Right renal pelvis (tissue), 4 donors: ENCODE measurements around the gene KRTAP19-6. TPM values are rescaled to one million over a fixed set of nuclear protein-coding genes. Genes with fewer than 3 reads are reported as not detected.

Experiments used
- polyA plus RNA-seq, 4 donors: library from polyadenylated mRNA; unstranded; fragments of 120-200 nt; gene quantifications; one replicate each; pipeline ENCODE4 v1.2.1, GENCODE V29; 2013; ENCODE audit not compliant: insufficient read length in 4 of 4

Gene KRTAP19-6
- polyA plus RNA-seq, 4 donors, result not detected

Other genes with a start within 250 kb of the KRTAP19-6 start
- not detected for gene KRTAP26-1, start 221.5 kb downstream of the KRTAP19-6 start, polyA plus RNA-seq
- not detected for gene KRTAP27-1, start 204.2 kb downstream of the KRTAP19-6 start, polyA plus RNA-seq
- not detected for gene KRTAP23-1, start 193.3 kb downstream of the KRTAP19-6 start, polyA plus RNA-seq
- gene KRTAP13-2, start 169.6 kb downstream of the KRTAP19-6 start, polyA plus RNA-seq, result not detected
- gene KRTAP13-1, start 145.8 kb downstream of the KRTAP19-6 start, polyA plus RNA-seq, result not detected
- gene KRTAP13-3, start 115.9 kb downstream of the KRTAP19-6 start, polyA plus RNA-seq, result not detected
- not detected for gene KRTAP13-4, start 111.6 kb downstream of the KRTAP19-6 start, polyA plus RNA-seq
- not detected for gene KRTAP15-1, start 101.6 kb downstream of the KRTAP19-6 start, polyA plus RNA-seq
- not detected for gene KRTAP19-1, start 61.5 kb downstream of the KRTAP19-6 start, polyA plus RNA-seq
- not detected for gene KRTAP19-2, start 54.4 kb downstream of the KRTAP19-6 start, polyA plus RNA-seq
- not detected for gene KRTAP19-3, start 49.9 kb downstream of the KRTAP19-6 start, polyA plus RNA-seq
- gene KRTAP19-4, start 44.7 kb downstream of the KRTAP19-6 start, polyA plus RNA-seq, result not detected
- gene KRTAP19-5, start 39.7 kb downstream of the KRTAP19-6 start, polyA plus RNA-seq, result not detected
- not detected for gene KRTAP19-7, start 19.4 kb upstream of the KRTAP19-6 start, polyA plus RNA-seq
- not detected for gene KRTAP22-2, start 48.5 kb upstream of the KRTAP19-6 start, polyA plus RNA-seq
- gene KRTAP6-3, start 50.6 kb upstream of the KRTAP19-6 start, polyA plus RNA-seq, result not detected
- not detected for gene KRTAP6-2, start 57.0 kb upstream of the KRTAP19-6 start, polyA plus RNA-seq
- gene KRTAP22-1, start 59.2 kb upstream of the KRTAP19-6 start, polyA plus RNA-seq, result not detected
- gene KRTAP6-1, start 72.1 kb upstream of the KRTAP19-6 start, polyA plus RNA-seq, result not detected
- not detected for gene KRTAP20-1, start 74.6 kb upstream of the KRTAP19-6 start, polyA plus RNA-seq
- not detected for gene KRTAP20-4, start 78.8 kb upstream of the KRTAP19-6 start, polyA plus RNA-seq
- not detected for gene KRTAP20-2, start 93.3 kb upstream of the KRTAP19-6 start, polyA plus RNA-seq
- not detected for gene KRTAP20-3, start 101.0 kb upstream of the KRTAP19-6 start, polyA plus RNA-seq
- gene KRTAP21-3, start 176.9 kb upstream of the KRTAP19-6 start, polyA plus RNA-seq, result not detected
- not detected for gene KRTAP21-2, start 205.4 kb upstream of the KRTAP19-6 start, polyA plus RNA-seq
- gene KRTAP21-1, start 213.6 kb upstream of the KRTAP19-6 start, polyA plus RNA-seq, result not detected